H1 (cell line): ENCODE measurements around the gene SNORC. TPM values are rescaled to one million over a fixed set of nuclear protein-coding genes. Genes with fewer than 3 reads are reported as not detected.

ENCODE experiments used
- EP300 ChIP-seq, 2 experiments: IDR thresholded peaks; 1 replicate in 1 of 2; 2 replicates in 1 of 2; pipeline ENCODE4 v1.6.1; 2011 to 2012; ENCODE audit warnings: low read depth in 2 of 2, low read length in 2 of 2, mild to moderate bottlenecking in 2 of 2, borderline replicate concordance in 1 of 2, inconsistent platforms in 1 of 2, moderate library complexity in 1 of 2
- POLR2A ChIP-seq, 2 experiments: IDR thresholded peaks; 1 replicate in 1 of 2; 2 replicates in 1 of 2; pipeline ENCODE4 v1.6.1; 2011; ENCODE audit warnings: low read depth in 2 of 2, low read length in 2 of 2, mild to moderate bottlenecking in 2 of 2; ENCODE audit errors: control extremely low read depth in 1 of 2
- RAD21 ChIP-seq, 2 experiments: IDR thresholded peaks in 1 of 2; conservative IDR thresholded peaks in 1 of 2; 2 replicates each; pipeline ENCODE4 v1.6.1; 2011; ENCODE audit warnings: low read depth in 2 of 2, low read length in 2 of 2, improper control_type of control experiment in 1 of 2, inconsistent platforms in 1 of 2, mild to moderate bottlenecking in 1 of 2, moderate library complexity in 1 of 2
- polyA plus RNA-seq, 7 experiments: library from polyadenylated mRNA; depleted of rRNA in 3 of 7; stranded (reverse) in 5 of 7; unstranded in 2 of 7; fragments of >200 nt in 5 of 7; fragments of 200-250 nt in 2 of 7; gene quantifications; 1 replicate in 5 of 7; 2 replicates in 1 of 7; 4 replicates in 1 of 7; pipeline versions ENCODE4 v1.2.1 to v1.2.3, GENCODE V29; 2011 to 2013; ENCODE audit warnings: missing spikeins in 2 of 7, mixed read lengths in 2 of 7
- total RNA-seq: library from RNA; stranded (reverse); fragmentation: NEBNext Ultra II Directional; extraction: Animal tissue kit (Norgen Biotek cat#: 25700); gene quantifications from 2 replicates; pipeline ENCODE4 v1.2.1, GENCODE V29; 2021

The SNORC gene
- total and polyA plus RNA-seq, 2 of the 8 experiments (the other 6 are each of a cell fraction or from before 2014, with no cell fraction given): 1.6 to 1.8 TPM

DNA sequence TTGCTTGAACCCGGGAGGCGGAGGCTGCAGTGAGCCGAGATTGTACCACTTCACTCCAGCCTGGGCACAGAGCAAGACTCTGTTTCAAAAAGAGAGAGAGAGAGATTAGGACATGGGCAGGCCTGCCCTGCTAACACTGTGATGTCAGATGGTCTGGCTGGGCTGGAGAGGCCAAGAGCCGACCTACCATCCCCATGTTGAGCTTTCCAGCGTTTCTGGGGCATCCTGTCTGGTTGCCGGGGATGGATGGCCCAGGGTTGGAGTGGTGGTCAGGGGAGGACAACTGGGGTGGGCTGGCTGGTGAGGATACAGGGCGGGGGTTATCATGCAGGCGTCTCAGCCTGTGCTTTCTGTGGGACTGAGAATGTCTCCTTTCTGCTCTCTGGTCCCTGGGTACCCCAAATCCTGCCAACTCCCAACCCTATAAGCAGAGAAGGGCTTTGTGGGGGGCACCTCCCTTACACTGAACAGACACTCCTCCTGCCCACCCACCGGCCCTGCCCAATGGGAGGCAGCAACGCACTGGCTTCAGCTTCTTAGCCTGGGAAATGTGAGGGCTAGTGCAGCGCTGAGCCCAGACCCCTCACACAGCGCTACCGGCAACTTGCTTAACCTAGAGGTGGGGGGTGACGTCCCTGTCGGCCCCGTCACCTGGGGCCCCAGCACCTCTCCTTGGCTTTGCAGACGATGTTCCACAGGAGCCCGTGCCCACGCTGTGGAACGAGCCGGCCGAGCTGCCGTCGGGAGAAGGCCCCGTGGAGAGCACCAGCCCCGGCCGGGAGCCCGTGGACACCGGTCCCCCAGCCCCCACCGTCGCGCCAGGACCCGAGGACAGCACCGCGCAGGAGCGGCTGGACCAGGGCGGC is 5.4 kb downstream of the SNORC start (continued):
- TF ChIP-seq EP300 (IDR thresholded peaks at IDR 0.05; ENCODE audit: borderline replicate concordance in 1 of 2, low read depth in 2 of 2, low read length in 2 of 2): no peak
- TF ChIP-seq POLR2A (IDR thresholded peaks at IDR 0.05; ENCODE audit: control extremely low read depth in 1 of 2, low read depth in 2 of 2, low read length in 2 of 2): no peak
- peak; percentile 34 to 43; a peak in 3 of 4 replicates for TF ChIP-seq RAD21 (IDR thresholded peaks at IDR 0.05 in 1 of 2, conservative IDR thresholded peaks at IDR 0.05 in 1 of 2; ENCODE audit: low read depth in 2 of 2, low read length in 2 of 2)
